NOMO-1 (cell line): Measurements from ENCODE around the gene CRYBB3.
"Not testable (repeated sequence)": the region's sequence is repeated elsewhere in the genome, so short reads cannot be mapped to it uniquely, and the experiment has no call there.

ENCODE experiments used
- DNase-seq, 2 experiments: peaks; one replicate each; lab custom pipeline; 2025; ENCODE audit not compliant: unreplicated experiment in 2 of 2; lab: John Stamatoyannopoulos, UW

Gene CRYBB3

DNA sequence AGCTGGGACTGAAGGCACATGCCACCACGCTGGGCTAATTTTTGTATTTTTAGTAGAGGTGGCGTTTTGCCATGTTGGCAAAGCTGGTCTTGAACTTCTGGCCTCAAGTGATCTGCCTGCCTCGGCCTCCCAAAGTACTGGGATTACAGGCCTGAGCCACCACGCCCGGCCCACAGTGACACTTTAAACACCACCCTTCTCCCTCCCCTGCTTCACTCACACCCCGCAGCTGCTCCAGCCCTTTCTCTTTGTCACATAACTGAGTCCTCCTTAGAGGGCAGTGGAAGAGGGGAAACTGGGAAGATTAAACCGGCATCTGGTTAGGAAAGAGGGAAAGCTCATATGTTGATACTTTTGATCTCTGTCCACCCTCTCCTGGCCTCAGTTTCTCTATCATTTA lies 4.9 kb downstream of the CRYBB3 start:
- not testable (repeated sequence) for DNase-seq

DNA sequence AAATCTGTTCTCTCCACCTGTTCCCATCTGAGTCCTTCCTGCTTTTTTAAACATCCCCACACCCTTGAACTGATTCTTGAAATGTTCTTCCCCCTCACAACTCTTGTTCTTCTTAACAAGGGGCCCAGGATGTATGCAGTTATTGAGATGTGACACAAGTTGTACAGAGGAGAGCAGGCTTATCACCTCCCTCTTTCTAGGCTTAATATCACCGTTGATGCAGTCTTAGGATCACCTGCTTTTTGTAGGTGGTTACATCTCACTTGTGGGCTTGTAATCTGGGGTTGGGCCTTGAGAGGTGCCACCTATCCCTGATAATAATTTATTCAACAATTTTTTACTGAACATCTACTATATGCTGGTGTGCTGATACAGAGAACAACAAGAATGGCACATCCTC lies 6.2 kb downstream of the CRYBB3 start:
- no peak for DNase-seq

DNA sequence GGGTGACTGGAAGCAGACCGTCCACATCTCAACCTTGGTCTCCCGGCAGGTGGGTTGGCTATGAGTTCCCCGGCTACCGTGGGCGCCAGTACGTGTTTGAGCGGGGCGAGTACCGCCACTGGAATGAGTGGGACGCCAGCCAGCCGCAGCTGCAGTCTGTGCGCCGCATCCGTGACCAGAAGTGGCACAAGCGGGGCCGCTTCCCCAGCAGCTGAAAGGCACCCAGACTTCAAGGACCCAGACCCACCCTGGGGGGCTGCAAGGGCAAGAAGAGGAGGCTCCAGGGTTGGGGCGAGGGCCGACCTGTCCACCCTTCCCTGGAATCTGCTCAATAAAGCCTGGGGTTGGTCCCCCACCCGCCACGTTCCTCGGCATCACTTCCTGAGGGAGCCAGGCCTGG lies 7.3 kb downstream of the CRYBB3 start:
- DNase-seq, result no peak

DNA sequence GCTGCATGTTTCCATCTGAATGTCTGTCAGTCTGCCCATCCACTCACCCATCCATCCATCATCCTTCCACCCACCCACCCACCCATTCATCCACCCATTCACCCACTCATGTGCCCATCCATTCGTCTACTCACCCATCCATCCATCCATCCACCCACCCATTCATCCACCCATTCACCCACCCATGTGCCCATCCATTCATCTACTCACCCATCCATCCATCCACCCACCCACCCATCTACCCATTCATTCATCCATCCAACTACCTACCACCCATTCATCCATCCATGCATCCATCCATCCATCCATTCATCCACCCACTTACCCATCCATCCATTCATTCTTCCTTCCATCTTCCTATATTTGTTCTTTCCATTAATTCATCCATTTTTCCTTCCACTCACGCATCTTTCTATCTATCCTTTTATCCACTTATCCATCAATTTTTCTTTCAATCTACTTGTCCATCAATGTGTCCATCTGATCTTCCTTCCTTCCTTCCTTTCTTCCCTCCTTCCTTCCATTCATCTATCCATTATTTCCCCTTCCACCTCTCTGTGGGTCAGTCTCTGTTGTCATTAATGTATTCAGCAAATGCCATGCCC lies 8.0 kb downstream of the CRYBB3 start:
- no peak for DNase-seq

DNA sequence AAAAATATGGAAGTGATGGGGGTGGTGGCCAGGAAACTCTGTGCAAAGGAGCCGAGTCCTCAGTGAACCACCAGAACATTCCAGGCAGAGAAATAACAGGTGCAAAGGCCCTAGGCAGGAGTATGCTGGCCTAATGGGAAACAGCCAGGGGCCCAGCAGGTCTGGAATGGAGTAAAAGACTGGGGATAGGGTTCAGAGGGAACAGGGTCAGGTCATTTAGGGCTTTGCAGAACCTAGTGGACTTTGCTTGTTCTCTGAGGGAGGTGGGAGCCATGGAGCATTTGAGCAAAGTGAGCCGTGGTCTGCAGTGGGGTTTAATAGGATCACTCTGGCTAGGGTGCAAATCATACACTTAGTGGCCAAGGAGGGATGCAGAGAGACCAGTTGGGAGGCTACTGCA lies 8.7 kb downstream of the CRYBB3 start:
- DNase-seq, result no peak

DNA sequence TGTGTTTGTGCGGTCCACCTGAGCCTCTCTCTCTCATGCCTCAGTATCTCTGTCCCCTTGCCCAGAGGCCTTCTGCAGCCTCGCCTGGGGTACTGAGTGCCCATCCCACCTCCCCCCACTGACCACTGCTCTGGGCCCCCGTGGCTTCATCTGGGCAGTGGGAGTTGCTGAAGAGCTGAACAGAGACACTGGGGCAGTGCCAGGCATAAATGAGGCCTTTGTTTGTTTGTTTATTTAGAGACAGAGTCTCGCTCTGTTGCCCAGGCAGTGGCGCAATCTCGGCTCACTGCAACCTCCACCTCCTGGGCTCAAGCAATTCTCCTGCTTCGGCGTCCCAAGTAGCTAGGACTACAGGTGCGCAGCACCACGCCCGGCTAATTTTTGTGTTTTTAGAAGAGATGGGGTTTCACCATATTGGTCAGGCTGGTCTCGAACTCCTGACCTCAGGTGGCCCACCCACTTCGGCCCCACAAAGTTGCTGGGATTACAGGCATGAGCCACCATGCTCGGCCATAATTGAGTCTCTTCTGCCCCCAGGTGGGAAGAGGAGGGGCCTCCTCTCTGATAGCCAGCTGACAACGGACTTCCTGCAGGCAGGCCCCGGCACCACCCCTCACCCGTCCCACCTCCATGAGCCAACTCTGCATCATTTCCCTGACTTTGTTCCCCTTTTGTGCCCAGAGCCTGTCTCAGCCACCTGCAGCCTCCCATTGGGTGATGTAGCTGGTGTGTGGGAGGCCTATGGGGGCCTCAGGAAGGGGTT lies 9.3 kb downstream of the CRYBB3 start:
- DNase-seq, result no peak

DNA sequence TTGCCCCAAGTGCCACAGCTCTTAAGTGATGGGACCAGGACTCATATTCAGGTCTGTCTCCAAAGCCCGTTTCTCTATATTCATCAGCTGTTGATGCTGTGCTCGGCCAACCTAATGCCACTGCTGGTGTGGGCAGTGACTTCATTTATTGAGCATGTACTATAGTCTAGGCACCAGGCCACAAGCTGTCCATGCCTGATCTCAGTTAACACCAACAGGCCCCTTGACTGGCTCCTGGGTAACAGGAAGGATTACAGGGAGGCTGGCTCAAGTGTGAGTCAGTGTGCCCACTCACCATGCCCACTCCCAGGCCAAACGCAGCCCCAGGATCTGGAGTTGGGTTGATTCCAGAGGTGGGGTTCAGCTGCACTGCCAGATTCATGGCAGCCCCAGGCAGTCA lies 11.1 kb downstream of the CRYBB3 start:
- DNase-seq, result no peak

DNA sequence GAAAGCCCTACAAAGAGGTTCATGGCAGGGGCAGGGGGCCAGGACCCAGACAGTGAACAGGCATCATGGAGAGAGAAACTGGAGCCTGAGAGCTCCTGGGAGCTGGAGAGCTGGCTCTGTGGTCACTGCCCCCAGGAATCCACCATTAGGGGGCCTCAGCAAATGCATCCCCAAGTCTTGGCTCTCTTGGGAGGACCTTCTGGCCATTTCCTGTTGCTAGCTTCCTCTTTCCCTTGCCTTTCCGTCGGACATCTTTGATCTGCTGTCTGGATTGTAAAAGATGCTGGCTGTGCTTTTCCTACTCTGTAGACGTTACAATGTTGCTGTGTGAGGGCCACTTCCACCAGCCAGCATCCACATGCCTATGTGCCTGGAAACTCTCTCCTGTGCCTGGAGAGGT lies 12.7 kb downstream of the CRYBB3 start:
- DNase-seq, result no peak

DNA sequence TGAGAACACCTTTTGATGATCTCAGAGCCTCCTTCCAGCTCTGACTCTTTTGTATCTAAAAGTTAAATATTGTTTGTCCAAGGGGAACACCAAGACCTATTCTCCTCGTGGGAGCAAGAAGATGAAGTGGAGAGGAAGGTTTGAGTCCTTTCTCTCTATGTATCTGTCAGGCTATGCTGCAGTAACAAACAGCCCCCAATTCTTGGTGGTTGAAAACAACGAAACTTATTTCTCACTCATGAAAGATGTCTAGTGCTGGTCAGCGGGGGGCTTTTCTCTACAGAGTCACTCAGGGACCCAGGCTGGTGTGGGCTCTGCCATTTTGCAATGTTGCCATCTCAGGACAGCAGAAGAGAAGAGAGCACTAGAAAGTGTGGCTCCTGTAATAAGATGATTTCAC lies 13.6 kb downstream of the CRYBB3 start:
- DNase-seq, result no peak

DNA sequence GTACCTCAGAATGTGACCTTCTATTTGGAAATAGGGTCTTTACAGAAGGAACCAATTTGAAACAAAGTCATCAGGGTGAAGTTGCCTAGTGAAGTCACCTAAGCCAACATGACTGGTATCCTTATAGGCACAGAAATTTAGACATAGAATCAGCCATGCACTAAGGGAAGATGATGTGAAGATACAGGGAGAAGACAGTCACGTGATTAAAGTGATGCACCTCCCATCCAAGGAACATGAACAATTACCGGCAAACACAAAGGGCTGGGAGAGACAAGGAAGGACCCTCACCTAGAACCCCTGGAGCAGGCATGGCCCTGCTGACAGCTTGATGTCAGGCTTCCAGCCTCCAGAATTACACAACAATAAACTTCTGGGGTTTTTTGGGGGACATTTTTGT lies 16.6 kb downstream of the CRYBB3 start:
- no peak for DNase-seq

DNA sequence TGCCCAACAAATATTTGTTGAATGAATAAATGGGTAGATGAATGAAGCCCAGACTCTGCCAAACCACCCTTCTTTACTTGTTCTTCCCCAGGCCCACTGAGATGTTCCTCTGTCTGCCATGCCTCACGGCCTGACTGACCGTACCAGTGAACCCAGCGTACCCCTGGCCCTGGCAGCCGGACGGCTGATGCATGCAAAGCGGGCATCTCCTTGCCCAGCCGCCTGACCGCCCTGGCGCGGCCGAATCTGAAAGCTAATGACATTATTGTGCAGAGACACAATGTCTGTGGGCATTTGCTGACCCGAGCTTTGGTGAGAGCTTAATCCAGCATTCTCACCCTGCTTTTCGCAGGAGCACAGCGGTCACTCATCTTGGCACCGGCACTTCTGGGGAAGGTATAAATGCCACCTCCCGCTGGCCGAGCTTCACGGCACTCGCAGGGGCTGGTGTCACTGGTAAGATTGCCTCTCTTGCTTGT lies 19.6 kb downstream of the CRYBB3 start, which contains the start of gene CRYBB2:
Gene CRYBB2, plus strand, starts transcription at position 429 of the 479 bp plus-strand sequence. CDS start 1,791 bp downstream, outside the sequence.
- DNase-seq, result no peak

DNA sequence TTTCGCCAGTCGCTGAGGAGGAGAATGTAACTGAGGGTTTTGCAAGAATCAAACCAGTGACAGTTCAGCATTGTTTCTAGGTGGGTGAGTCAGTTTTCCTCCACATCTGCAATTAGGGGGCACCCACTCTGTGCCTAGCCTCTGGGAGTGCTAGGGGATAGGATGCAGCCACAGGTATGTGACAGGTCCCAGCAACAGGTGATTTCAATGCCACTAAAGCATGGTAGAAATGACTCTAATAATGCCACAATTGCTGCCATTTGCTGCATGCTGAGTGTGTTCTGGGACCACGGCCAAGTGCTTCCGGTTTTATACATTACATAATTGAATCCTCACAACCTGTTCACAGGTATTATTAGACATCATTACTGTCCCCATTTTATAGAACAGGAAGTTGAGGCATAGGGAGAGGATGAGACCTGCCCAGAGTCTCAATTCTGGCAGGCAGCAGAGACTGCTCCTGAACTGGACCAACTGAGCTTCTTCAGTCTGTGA lies 20.3 kb downstream of the CRYBB3 start:
- DNase-seq, result no peak

DNA sequence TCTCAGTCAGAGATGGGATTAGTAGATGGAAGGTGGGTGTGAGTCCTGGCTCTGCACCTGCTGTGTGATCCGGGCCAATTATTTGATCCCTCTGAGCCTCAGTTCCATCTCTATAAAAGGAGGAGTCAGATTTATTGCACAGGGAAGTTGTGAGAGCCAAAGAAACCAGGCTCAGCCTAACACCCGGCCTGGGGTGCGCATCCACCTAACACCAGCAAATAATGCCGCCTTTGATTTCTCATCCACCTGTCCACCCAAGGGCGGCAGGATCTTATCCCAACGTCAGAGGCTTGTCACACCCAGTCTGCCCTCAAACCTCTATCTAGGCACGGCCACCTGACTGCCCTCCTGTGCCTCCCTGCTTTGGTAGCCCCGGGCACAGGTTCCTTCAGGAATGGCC lies 22.1 kb downstream of the CRYBB3 start:
- no peak for DNase-seq

DNA sequence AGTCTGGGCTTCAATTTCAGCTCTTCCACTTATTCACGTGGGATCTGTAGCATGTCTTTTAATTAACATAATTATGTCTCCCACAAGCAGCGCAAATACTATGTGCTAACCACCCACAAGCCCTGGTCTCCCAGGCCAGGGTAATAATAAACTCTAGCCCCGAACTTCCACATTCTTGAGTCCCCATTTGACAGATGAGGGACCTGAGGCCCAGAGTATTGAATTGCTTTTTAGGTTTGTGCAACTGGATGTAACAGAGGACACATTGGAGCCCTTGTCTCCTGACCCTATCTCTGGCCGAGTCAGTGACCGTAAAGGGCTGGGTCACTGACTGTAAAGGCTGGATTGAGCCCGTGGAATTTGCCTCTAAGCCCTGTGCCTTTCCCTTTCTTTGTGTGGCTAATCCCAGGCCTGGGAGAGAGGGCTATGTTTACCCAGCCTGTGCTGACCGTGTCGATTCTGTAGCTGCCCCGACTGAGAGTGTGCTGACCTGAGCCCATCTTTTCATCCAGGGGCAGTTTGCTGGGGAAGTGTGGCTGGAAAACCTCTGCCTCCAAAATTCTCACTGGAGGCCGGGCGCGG lies 23.7 kb downstream of the CRYBB3 start:
- no peak for DNase-seq

DNA sequence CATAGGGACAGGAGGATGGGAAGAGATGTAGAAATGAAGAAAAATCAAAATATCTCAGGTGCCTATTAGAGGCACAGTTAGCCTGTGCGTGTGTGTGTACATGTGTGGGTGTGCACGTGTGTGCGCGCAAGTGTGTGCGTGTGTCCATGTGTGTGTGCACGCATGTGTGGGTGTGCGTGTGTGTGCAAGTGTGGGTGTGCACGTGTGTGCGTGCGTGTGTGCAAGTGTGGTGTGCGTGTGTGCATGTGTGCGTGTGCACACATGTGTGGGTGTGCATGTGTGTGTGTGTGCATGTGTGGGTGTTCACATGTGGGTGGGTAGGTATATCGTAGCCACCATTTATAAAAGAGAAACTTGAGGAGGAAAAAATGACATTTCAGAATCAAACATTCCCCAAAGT lies 29.2 kb downstream of the CRYBB3 start:
- no peak for DNase-seq

DNA sequence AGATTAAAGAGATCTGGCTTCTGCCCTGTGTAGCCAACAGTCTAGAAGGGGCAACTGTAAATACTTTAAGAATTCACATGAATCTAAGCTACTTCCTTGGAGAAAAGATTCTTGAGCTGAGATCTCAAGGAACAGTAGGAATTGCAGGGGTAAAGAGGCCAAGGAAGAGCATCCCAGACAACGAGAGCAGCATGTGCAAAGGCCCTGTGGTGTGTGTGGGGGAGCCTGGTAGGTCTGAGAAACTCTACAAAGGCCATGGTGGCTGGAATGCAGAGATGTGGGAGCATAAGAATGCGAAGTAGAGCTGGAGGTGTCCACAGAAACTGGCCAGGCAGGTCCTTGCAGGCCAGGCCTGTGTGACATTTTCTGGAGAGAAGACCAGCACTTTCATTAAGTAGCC lies 31.1 kb downstream of the CRYBB3 start:
- not testable (repeated sequence) for DNase-seq

DNA sequence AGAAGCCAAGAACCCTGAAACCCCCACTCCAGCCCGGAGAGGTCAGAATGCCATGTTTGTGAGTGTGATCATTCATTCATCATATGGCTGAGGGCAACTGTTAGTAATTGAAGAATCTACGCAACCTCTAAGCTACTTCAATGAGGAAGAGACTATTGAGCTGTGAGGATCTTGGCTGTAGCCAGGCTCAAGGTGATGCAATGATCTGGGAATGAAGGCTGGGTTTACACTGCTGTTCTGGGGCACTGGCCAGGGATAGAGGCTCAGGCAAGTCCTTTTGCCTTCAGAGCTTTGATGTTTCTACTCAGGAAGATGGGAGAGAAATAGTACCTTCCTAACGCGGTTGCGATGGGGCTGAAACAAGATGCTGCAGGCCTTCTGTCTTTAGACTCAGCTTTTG lies 32.6 kb downstream of the CRYBB3 start:
- DNase-seq, result no peak

DNA sequence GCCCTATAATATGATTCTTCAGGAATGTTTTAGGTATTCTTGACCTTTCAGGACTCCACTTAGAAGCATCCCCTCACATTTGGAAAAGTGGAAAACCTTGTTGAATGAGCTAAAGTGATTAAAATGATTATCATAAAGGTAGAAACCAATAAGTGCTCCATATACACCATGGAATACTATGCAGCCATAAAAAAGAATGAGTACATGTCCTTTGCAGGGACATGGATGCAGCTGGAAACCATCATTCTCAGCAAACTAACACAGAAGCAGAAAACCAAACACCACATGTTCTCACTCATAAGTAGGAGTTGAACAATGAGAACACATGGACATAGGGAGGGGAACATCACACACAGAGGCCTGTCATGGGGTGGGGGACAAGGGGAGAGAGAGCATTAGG lies 34.0 kb downstream of the CRYBB3 start:
- DNase-seq, result not testable (repeated sequence)

DNA sequence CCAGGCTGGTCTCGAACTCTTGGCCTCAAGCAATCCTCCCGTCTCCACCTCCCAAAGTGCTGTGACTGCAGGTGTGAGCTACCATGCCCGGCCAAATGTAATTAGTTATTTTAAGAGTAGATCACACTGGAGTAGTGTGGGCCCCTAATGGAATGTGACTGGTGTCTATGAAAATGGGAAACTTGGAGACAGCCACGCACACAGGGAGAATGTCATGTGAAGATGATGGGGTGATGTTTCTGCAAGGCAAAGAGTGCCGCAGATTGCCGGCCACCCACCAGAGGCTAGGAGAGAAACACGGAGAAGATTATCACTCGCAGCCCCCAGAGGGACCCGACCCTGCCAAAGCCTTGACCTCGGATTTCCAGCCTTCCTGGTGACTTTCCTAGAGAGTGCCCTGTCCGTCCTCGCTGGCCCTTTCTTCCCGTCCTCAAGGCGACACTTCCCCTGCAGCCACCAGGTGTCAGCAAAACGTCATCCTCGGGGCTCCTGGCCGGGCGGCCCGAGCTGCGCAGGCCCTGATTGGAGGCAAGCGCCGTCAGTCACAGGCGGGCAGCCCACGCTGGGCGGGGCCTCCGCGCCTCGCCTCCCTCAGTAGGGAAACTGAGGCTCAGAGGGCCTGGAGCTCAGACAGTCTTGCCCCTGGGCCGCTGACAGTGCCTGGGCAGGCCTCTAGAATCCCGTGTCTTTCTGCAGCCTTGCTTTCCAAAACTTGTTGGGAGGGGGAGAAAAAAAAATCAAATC lies 36.1 kb downstream of the CRYBB3 start:
- peak; percentile 47 to 69 for DNase-seq

DNA sequence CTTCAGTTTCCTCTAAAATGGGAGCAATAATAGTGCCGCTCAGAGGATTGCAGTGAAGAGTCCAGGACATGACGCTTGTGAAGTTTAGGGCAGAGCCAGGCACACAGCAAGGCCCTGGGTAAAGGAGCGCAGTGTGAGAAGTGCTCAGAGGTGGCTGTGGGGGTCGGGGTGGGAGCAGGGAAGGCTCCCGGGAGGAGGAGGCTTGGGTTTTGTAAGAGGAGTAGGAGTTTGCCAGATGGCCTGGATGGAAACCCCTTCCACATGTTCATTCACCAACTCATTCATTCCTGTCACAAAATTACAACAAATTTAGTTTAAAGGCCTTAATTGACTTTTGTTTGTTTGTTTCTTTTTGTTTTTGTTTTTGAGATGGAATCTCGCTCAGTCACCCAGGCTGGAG lies 36.8 kb downstream of the CRYBB3 start:
- no peak for DNase-seq

DNA sequence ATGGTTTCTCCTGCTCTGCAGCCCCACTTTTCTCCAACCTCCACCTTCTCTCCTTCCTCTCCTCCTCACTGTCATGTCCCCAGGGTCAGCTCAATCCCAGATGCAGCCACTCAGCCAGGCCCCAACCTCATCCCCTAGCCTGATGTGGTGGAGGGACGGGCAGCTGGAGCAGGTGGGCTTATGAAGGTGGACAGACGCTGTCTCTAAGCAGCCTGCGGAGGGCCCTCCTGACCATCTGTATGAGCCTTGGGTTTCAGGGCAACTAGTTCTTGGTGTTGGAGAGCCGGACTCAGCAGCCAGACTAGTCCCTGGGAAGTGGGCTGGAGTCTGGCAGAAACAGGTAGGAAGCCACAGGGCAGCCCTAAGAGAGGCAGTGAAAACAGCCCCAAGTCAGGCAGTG lies 37.8 kb downstream of the CRYBB3 start:
- no peak for DNase-seq
